Fibroblast of peridontal ligament (primary cell): ENCODE measurements around the gene IMMP2L.
"Not testable (repeated sequence)": the region's sequence is repeated elsewhere in the genome, so short reads cannot be mapped to it uniquely, and the experiment has no call there.

Experiments
- DNase-seq: peaks from one replicate; pipeline ENCODE4 v3.0.0-alpha.2; 2010; ENCODE audit errors: extremely low read depth

Gene IMMP2L

DNA sequence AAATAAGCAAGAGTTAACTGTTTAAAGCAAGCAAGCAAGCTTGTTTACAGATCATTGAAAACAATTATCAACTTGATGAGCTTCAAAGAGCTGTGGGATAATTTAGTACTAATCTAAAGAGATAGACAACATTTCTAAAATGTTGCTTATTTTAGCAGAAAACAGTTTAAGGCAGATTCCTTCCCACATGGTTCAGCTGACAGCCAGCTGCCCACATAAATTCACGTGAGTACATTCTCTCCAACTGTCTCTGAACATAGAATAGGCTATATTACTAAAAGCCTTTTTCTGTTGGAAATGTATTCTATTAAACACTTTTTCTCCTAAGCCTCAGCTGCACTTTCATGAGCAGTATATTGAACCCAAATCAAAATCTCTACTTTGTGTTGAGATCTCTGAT is 297.3 kb downstream of the IMMP2L start:
- no peak for DNase-seq

DNA sequence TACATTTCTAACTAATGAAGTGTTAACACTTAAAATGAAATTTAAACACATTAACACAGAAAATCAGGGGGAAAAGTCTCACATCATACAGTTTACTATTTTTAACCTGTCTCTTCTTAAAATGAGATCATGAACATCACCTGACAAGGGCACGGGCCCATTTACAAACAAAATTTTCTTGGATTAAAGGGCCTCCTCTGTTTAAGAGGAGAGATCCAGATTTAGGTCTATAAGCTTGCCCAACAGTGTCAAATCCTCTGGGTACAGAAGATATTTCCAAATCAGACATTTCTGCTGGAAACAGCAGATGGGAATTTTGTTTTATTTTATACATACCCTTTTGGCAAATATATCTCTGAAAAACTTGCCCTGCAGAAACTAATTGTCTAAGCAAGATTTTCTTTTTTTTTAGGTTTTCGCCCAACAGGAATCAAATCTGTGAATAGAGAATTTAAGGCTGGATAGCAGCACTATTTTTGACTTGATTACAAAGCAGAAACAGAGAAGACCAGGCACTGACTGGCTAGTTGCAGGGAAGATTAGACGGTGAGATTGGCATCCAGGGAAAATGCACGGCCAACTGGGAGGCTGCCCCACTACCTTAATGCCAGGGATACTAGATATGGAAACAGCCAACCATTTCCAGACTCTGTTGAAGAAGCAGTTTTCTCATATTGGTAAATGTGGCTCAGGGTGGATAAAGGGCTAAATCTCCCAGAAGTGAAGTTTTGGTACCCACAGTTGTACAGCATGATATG is 298.0 kb downstream of the IMMP2L start:
- DNase-seq, result peak; percentile 40

DNA sequence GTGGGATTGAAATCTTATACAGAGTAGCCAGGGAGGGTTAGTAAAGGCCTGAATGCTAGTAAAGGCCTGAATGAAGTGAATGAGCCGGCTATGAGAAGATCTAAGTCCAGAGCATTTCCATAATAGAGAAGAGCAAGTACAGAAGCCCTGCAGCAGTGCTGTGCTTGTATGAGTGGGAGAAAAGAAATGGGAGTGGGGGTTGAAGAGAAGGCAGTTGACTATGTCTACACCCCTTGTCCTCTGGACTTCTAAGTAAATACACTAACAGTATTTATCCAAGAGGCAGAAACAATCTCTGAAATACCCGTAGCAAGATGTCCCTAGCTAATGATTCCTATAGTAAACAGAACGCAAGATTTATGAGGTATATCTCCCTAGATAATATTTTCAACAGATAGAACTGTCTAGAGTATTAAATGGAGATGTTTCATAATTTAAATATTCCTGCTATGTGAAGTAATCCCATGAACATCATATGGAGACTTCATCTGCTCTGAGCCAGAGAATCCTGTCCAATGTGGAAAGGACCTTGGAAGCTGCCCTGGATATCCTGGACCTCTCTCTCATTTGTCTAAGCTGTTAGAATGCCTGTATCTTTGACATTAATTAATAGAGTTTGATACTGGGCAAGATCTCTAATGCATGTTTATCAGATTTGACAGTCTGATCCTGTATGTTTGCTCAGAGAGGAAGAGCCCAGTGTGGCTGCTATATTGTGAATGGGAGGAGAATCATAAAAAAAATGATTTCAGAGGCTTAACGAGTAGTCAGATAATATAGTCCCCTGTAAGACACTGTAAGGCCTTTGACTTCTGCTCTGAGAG is 299.8 kb downstream of the IMMP2L start:
- no peak for DNase-seq

DNA sequence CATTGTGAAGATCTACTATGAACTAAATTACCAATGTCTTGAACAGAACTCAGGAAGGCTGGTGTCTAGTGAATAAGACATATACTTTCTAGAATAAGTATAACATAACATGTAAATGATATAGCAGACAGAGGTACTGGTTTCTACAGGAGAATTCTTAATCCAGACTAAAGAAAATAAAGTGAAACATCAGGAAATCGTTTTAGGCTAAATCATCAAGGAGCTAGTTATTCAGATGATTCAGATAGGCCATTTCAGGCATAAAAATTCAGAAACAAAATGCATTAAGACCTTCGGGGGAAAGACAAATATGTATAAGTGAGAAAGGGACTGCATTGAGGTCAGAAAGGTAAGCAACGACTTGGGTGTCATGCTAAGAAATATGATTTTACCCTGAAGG is 300.8 kb downstream of the IMMP2L start:
- peak; percentile 18 for DNase-seq

DNA sequence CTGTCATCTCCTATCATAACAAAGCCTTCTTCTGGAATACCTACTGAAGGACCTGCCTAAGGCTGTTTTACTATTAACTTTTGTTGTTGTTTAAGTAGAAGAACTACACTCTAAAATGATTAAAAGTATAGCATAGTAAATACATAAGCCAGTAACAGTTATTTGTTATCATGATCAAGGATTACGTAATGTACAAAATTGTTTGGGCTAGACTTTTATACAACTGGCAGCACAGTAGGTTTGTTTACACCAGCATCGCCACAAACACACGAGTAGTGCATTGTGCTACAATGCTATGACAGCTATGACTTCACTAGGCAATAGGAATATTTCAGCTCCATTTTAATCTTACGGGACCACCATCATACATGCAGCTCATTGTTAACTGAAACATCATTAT is 302.3 kb downstream of the IMMP2L start:
- no peak for DNase-seq

DNA sequence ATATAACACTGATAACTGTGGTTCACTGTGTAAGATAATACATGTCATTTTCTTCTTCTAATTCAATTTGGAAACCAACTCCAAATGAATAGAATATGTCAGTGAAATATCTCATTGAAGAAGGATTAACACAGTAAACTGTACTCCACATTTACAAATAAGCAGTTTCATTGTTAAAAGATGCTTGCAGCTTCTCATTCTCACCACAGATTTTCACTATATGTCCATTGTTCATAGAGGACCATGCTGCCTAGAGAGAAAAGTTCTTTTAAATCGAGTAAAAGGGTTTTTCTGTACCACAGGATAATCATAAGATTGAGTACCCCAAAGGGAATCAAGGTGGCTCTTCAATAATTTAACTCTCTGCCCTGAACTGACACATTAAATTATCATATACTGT is 305.9 kb downstream of the IMMP2L start:
- no peak for DNase-seq

DNA sequence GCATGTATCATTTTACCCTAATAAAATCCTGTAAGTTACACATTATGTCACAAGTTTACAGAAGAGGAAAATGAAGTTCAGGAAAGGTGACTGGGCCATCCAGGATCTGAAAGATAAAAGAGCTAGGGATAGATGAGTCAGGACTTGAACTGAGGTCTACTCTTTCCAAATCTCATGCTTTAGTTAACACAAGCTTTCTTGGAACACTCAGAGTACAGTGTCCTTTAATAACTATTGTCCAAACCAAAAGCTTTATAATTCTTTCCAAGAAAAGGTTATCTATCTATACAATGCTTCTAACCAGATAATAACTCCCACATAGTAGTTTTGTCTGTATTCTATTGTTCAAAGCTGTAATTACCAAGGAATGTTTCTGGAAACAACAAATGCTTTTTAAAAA is 306.7 kb downstream of the IMMP2L start:
- no peak for DNase-seq

DNA sequence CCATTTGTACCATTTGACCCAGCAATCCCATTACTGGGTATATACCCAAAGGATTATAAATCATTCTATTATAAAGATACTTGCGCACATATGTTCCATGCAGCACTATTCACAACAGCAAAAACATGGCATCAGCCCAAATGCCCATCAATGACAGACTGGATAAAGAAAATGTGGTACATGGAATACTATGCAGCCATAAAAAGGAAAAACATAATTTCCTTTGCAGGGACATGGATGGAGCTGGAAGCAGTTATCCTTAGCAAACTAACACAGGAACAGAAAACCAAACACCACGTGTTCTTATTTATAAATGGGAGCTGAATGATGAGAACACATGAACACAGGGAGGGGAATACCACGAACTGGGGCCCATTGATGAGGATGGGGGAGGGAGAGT is 310.9 kb downstream of the IMMP2L start:
- not testable (repeated sequence) for DNase-seq

DNA sequence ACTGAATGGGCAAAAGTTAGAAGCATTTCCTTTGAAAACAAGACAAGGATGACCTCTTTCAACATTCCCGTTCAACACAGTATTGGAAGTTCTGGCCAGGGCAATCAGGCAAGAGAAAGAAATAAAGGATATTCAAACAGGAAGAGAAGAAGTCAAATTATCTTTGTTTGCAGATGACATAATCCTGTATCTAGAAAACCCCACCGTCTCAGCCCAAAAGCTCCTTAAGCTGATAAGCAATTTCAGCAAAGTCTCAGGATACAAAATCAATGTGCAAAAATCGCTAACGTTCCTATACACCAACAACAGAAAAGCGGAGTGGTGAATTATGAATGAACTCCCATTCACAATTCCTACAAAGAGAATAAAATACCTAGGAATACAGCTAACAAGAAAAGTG is 312.5 kb downstream of the IMMP2L start:
- DNase-seq, result not testable (repeated sequence)

DNA sequence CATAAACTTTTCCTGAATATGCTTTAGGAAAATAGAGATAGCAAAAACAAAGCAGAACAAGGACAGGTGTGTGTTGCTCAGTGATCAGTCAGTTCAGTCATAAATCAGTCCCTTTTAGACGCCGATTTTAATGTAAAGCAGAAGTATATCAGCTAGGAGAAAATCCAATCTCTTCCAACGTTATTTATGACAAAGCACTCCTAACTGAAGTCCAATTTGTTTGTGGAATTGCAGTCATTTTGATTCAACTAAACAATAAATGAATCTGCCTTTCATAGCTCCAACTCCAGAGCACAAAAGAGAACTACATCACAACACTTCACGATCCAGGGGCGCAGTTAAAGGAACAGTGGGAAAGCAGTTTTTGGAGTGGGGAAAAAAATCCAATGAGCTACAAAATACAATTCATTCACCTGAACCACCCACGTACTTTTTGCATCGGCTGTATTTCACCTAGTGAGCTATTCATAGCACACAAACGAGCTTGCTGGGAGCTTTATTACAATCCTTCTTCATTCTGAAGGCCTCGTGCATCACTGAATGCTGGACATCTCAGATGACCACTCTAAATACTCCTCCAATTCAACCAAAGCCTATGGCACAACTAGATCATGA is 320.0 kb downstream of the IMMP2L start:
- no peak for DNase-seq

DNA sequence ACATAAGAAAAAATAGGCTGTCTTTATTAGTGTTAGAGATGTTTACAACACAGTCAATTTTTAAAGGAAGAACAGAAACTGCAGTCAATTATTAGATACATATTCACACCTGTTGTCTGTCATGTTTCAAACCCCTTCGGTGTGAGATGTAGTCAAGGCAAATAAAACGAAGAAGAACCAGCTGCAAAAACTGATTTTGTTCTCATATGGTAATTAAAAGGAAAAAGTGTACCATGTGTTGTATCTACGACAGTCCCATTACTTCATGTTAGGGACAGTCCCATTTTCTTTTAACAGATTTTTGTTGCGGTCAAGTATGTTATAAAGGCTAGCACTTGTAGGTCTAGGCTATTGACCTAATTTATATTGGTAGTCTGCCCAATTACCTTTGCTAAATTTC is 321.9 kb downstream of the IMMP2L start:
- no peak for DNase-seq

DNA sequence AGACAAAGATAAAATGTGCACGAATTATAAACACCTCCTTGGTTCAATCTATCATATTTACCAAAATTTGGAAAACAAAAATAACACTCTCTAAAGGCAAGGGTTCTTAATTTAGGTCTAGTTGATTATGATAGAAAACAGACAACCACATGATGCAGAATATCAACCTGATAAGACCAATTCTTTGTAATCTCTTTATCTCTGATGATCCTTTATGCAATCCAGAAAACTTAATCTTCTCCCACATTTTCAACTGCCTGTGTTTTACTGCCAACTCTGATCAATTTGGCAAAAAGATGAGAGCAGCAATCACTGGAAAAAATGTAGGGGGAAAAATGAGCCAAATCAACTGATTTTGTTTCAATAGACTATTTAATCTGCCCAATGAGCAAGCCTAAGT is 322.9 kb downstream of the IMMP2L start:
- peak; percentile 25 for DNase-seq

DNA sequence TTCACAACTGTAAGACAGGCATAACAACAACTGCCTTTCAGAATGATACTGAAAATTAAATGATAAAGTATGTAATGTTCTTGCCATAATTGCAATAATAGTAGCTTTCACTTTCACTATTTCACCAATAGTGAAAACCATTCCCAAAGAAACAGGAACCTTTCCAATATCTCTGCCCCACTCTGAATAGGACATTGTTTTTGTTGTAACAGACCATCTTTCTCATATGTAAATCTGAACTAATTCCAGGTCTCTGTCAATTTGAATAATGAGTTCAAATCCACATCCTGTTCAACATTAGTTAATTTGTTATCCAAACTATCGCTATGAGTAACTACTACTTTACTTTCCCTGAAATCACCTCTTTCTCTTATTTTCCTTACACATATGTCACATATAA is 323.4 kb downstream of the IMMP2L start:
- peak; percentile 38 for DNase-seq

DNA sequence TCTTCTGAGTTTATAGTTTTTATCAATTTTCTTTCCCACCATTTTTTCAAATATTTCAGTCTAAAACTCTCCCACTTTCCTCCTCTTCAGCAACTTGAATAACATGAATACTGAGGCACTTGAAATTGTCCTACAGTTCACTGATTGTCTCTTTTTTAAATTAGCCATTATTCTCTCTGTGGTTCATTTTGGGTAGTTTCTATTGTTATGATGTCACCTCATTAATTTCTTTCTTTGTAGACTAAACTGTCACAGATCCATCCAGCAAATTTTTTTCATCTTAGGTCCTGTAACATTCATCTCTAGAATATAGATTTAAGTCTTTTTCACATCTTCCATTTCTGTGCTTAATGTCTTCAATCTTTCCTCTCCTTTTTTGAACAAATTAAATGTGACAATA is 326.6 kb downstream of the IMMP2L start:
- DNase-seq, result no peak

DNA sequence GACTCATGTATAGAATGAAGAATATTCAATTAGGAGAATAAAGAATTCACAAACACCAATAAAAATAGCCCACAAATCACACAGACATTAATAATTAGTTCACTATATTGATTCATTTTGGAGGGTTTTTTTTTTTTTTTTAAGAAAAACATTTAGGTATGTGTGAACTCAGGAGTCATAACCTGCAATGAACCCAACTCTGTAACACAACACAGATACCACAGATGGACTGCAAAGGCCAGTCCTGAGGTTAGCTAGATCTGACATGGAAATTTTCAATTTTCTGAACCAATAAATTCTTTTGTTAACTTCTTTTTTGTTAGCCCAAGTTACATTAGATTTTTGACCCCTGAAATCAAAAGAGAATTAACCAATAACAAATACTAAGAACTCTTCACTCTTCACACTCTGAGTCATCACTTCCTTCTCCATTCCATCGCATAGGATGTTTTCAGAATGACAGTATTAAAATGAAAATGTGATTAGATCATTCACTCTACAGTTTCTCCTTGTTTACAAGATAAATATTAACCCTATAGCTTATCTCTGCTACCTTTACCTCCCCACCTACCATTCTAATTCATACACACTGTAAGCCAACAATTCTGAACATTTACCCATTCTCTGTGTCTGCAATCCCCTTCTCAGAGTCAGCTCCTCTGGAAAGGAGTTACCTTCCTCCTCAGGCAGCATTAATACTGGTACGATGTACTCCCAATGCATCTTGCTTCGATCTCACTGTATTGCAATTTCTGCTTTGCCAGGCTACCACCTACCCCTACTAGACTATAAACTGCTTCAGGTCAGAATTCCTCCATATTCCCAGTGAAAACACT is 329.8 kb downstream of the IMMP2L start:
- peak; percentile 54 for DNase-seq

DNA sequence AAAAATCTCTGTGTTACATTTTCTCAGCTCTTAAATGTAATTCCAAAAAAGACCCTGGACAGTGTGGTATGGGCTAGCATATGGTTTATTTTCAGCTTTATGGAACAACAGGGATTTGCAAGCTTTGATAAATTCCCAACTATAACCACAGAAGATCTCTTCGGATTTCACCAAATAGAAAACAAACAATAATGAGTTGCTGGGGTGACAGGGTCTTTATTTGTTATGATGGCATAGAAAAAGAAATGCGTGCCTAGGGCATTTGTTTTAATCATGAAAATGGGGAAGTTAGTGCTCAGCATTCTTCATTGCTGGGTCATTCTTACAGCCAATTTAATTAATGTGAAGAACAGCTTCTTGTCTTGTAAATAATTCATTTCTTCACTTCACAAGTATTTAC is 332.4 kb downstream of the IMMP2L start:
- peak; percentile 47 for DNase-seq

DNA sequence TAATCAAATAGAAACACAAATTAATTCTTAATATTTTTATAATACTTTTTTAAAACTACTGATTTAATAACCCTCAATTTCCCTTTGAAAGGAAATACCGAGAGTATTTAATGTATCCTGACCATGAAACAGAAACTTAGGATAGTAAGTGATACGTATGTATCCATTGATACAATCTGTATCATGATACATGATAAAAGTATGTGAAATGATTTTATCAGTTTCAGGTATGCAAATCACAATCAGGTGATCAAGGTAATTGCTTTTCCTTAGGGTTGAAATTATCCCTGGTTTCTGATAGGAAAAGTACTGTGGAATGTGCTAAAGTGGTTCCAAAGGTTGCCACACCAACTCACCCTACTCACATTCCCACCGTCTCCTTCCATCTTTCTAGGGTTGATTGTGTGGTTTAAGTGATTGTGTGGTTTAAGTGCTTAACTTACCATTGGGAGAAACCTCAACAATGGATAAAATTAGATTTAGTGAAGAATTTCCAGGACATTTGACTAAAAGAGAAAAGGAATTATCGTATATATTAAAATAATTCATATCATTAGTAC is 333.0 kb downstream of the IMMP2L start:
- DNase-seq, result no peak

DNA sequence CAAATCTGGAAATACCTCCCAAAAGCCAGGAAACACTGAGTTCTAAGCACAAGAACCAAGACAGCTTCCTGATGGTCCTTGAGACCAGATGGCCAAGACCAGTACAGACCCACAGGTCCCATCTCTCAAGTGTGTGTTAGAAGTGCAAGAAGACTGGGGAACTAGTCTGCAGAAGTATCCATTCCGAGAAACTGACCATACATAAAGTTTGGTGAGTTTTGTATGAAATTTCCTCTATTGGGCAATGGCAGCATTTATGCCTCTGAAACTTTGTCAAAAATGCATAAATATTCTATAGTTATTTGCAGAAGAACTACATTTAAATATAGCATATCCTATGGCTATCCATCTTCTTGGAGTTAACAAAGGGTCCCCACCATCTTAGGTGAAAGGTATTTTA is 333.9 kb downstream of the IMMP2L start:
- no peak for DNase-seq

DNA sequence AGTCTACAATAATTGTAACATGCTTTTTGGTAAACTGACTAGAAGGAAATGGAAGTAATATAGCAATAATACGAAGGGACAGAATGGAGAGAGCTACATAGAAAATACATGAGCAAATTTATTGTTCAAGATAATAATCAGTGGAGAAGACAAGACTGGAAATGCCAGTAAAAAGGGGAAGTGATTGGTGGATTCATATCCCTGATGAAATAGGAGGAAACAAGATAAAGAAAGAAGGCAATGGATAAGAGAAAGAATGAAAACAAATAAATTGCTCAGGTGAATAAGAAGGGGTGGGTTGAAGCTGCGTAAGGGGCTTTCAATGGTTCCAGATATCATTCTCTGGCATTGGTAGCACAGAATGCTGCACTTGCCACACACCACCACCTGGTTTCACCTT is 335.5 kb downstream of the IMMP2L start:
- DNase-seq, result no peak

DNA sequence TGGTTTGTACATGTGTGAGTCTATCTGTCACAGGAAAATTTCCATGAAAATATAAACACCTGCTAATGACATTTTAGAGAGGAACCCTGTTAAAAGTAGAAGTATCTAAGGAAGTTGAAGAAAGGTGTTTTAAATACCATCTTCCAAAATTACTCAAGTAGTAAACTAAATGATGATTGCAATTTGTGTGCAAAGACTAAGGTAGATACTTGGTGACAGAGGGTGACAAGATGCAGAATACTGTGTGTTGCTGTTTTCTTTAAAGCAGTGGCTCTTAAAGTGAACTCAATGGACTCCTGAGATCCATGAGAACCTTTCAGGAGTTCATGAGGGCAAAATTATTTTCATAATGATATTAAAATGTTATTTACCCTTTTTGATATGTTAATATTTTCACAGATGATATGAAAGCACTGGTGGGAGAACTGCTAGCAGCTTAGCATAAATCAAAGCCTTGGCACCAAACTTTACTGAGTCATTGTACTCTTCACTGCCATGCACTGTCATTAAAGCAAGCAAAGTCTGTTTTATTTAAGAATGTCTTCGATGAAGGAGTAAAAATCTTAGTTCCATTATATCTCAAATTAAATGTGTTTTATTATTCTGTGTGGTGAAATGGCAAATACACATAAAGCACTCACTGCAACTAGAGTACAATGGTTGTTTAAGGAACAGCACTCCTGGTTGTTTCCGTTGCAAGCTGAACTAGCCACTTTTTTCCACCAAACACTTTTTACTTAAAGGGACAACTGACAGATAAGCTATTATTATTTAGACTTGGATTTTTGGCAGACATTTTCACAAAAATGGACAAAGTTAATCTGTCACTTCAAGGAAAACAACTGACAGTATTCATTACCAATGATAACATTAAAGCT is 337.7 kb downstream of the IMMP2L start:
- DNase-seq, result no peak

DNA sequence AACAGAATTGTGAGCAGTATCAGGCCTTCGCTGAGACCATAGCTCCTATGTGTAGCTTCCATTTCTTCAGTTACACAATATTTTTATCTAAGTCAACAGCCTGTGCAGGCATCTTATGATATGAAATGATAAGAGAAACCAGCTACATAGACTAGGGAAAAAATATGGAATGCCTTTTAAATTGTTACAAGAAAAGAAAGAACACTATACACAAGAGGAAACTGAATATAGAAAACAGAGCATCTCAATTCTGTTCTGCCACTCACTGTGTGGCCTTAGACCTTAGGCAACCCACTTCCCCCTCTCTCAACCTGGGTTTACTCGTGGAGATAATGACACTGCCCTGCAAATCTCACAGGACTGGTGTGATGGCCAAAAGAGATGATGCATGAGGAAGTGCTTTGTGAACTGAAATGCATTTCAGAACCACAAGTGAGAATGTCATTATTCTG is 338.5 kb downstream of the IMMP2L start:
- no peak for DNase-seq
